Measurements from ENCODE around the gene TMEM94.

The TMEM94 gene

DNA sequence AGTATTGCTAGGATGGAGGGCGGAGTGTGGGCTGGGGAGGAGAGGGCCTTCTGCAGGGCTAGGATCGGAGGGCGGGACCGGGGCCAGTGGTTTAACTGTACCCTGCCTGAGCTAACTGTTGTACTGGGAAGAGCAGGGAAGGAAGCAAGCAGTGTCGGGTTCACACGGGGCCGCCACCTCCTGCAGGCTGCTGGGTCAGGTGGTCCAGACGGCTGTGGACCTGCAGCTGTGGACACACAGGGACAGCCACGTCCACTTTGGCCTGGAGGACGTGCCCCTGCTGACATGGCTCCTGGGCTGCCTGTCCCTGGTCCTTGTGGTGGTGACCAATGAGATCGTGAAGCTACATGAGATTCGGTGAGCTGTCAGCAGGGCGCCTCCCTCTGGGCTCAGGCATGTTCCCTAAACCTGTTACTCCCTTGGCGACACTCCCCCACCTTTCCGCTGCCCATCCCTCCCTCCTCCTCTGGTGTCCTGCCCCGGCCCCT lies 42.3 kb downstream of the TMEM94 start:
- DNase-seq, result peak in 1 of 2 donors; percentile 9

GRCh38 chr17:75499313-75500022 lies 43.0 kb downstream of the TMEM94 start:
- DNase-seq, result no peak

DNA sequence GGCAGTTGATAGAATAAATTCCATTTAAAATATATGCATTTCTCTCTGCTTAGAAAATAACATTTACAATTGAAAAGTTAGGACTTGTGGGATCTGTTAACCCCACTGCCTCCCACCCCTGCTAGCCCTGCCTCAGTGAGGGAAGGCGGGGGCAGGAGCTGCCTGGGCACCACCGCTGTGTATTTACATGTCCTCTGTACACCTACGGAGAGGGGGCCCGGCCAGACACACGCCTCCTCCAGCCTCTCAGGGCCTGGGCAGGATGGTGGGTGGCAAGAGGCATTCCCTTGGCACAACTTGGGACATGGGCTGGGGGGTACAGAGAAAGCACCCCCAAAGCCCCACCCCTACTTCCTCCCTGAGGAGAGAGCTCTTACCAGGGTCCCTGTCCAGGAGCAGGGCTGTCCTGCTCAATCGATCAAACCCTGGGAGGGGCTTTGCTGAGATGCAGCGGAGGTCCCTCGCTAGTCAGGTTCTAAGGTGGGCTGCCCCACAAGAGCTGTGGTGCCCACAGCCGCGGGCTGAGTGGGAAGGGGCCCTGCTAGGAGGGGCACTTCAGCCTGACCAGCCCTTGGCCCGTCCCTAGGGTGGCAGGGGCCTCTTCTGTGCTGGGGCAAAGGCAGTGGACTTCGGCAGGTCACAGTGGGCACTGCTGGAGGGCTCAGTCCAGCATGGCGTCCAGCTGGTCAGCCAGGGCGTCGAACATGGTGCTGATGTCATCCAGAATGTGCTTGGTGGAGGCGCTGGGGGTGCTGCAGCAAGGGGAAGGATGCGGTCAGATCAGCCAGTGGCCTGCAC lies 44.2 kb downstream of the TMEM94 start:
- no peak for DNase-seq

GRCh38 chr17:75501378-75502071 lies 45.1 kb downstream of the TMEM94 start:
- DNase-seq, result no peak

DNA sequence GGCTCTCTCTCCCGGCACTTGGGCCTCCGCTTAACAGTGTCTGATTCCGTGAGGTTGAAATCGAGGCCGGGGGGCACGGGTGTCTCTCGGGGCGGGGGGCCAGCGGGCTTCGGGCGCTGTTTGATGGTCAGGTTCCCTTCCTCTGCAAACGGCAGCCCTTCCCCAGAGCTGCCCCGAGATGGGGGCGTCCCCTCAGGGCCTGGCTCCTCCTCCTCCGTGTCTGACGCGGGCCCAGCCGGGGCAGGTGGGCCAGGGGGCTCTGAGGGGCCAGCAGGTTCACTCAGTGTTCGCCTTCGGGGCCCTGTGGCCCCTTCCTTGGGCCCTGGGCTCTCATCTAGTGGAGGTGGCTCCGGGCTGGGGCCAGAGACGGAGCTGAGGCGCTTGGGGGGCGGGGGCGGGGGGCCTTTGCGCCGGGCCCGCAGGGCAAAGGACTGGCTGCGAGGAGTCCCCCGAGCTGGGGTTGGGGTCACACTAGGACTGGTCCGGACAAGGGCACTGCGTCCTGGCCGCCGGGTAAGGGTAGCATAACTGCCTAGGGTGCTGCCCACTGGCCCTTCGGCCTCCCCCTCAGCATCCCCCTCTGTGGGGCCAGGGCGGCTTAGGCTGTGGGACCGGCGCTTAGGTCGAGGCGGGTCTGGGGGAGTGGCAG lies 45.8 kb downstream of the TMEM94 start:
- no peak for DNase-seq

DNA sequence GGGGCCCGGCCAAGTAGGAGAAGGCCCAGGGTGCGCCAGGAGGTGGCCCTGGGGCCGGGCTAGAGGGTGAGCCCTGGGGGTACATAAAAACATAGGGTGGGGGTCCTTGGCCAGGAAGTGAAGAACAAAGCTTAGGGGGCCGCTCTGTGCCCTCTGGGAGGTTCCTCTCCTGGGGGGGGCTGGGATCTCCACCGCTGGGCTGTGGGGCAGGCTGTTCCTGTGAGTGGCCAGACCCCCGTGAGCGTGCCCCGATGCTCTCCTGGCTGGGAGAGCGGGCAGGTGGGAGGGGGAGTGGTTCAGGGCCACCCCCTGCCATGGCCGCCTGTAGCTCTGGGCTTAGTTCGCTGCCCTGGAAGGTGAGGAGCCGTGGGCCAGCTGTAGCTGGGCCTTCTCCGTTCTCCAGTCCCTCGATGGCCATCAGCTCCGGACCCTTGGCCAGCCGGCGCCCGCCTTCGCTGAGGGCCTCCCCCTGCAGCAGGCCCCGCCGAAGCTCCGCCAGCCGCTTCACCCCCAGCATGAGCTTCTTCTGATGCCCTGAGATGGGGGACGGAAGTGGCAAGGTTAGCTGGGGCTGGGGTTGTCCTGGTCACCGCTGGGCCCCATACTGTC lies 46.4 kb downstream of the TMEM94 start:
- DNase-seq, result no peak

- no peak for DNase-seq
Measured at GRCh38 chr17:75503337-75503950, 47.0 kb downstream of the TMEM94 start.

- no peak for DNase-seq
Measured at GRCh38 chr17:75503976-75504346, 47.5 kb downstream of the TMEM94 start.

DNA sequence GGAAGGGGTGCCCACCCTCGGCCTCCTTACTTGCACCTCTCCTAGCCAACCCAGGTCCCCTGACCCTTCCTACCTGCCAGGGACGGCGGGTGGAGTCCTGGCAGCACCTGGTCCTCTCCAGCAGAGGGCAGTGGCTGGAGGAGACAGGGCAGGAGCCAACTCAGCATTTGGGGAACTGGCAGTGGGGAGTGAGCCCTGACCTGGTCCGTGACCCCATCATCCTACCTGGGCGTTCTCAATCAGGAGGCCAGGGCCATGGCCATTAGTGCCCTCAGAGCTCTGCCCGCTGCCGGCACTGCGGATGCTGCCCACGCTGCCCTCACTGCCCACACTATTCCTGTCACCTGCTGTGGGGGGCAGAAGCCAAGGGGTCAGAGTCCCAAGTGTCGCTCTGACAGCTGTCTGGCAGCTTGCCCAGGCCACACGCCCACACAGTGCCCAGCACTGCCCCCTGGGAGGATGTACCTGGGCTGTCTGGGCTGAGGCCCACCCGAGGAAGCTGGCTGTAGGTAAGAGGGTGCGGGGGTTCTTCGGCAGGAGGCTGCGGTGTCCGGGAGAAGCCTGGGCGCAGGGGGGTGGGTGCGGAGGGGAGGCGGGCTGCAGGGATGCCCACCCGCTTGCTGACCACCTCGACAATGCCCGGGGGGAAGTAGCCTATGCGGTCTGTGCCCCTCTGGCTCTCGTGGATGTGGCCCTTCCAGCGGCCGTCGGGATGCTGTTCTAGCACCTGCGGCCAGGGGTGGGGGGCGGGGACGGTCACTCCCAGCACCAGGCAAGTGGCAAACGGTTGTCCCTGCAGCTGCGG lies 48.1 kb downstream of the TMEM94 start:
- DNase-seq, result peak; percentile 33 to 48

DNA sequence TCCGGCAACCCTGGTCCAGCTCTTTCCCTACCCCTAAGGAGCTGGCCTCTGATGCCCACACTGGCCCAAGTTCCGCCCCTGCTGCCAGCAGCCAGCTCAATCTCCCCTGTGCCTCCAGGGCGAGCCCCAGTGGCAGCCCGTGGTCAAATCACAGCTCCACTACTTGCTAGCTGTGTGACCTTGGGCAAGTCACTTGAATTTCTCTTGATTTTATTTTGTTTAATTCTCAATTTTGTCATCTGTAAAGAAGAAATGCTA lies 48.6 kb downstream of the TMEM94 start:
- DNase-seq, result no peak

DNA sequence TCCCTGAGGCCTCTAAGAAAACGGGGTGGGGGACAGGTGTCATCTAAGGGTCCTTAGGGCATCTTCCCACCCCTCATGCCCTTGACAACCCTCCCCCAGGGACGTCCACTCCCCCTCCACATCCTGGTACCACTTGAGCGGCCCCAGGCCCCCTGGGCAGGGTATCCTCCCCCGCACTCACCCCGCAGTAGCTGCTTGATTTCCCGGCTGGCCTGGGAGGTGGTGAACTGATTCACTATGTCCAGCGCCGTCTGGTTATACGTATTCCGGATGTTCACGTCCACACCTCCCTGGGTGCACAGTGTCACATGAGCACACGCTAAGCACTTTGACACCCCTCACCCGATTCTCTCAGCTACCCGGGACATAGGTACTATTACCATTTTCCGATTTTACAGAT lies 49.2 kb downstream of the TMEM94 start:
- DNase-seq, result no peak

- DNase-seq, result no peak
Measured at GRCh38 chr17:75506134-75506533, 49.7 kb downstream of the TMEM94 start.

DNA sequence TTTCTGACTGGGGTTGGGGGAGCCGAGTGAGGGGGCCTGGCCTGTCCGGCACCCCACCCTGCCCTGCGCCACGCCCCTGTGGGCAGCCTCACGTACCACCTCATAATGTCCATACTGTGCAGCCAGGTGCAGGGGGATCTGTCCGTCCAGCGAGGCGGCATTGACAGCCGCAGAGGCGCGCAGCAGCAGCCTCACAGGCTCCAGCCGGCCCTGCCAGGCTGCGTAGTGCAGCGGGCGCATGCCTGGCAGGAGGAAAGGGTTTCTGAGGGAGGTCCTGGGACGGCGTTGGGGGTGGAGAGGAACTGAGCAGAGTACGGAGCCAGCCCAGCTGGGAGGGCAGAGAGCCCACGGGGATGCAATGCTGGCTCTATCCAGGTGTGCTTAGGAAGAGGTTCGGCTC lies 50.5 kb downstream of the TMEM94 start:
- DNase-seq, result no peak

- DNase-seq, result no peak
Measured at GRCh38 chr17:75507733-75508719, 51.6 kb downstream of the TMEM94 start.

GRCh38 chr17:75508931-75509361 lies 52.5 kb downstream of the TMEM94 start:
- DNase-seq, result no peak

- no peak for DNase-seq
Measured at GRCh38 chr17:75509528-75510258, 53.3 kb downstream of the TMEM94 start.

- no peak for DNase-seq
Measured at GRCh38 chr17:75511270-75511609, 54.8 kb downstream of the TMEM94 start.

- DNase-seq, result no peak
Measured at GRCh38 chr17:75511610-75512575, 55.5 kb downstream of the TMEM94 start.

Measured in inflammatory macrophage (primary cell).